ENCODE results near the gene DSC1. TPM values are rescaled to one million over a fixed set of nuclear protein-coding genes. Genes with fewer than 3 reads are reported as not detected.

The DSC1 gene
- total RNA-seq, 3 donors from 2014 or later: 0.29 TPM; not detected in 2

DNA sequence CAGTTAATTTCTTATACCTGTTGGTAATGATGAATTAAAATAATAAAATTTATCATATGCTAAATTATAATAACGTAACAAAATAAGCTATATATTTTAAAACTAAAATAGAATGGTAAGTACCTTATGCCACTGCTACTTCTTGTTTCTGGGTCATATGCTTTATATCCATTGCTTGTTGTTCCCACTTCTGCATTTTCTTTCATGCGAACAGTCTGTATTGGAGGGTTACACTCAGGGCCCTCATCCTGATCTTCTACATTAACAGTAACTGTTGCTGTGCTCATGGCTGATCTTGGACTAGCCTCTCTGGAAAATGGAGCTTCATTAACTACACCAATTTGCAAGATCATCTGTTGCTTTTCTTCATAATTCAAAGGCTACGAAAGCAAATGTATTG lies 82.7 kb downstream of the DSC1 start:
- no peaks in the 10 kb centered on the region for H3K9me3 ChIP-seq
- H3K4me3 ChIP-seq: no peak overlapping the region
- intact Hi-C loops (cut with DNase I; ENCODE audit: low total_unique reads): no loop called here
- no peak overlapping the region for H3K27ac ChIP-seq
- DNase-seq (ENCODE audit: low spot score in 2 of 2): no peak
- no peaks in the 10 kb centered on the region for H3K27me3 ChIP-seq
- TF ChIP-seq CTCF (IDR thresholded peaks at IDR 0.05) (no peak), POLR2A (IDR thresholded peaks at IDR 0.05) (no peak), POLR2AphosphoS5 (IDR thresholded peaks at IDR 0.05) (no peak)
- H3K4me1 ChIP-seq: no peaks in the 10 kb centered on the region
- no peaks in the 10 kb centered on the region for H3K36me3 ChIP-seq

Other genes with a start within 250 kb of the DSC1 start
- gene DSC3, start 120.1 kb downstream of the DSC1 start, total RNA-seq: 10 to 100 TPM in 2 of 3 donors, not detected in 1; 17.0 to 54.3 TPM
- gene DSC2, start 60.4 kb downstream of the DSC1 start, total RNA-seq: 10 to 100 TPM in 2 of 3 donors, 1 to 10 TPM in 1; 8.0 to 72.9 (median 19.0) TPM
- 10 to 100 TPM in 1 of 3 donors, 1 to 10 TPM in 1, not detected in 1; 2.6 to 22.2 TPM for gene DSG1, start 155.3 kb upstream of the DSC1 start, total RNA-seq
- gene DSG4, start 213.9 kb upstream of the DSC1 start, total RNA-seq: not detected